ENCODE data around the gene EIF2S2. TPM values are rescaled to one million over a fixed set of nuclear protein-coding genes. Genes with fewer than 3 reads are reported as not detected.

The EIF2S2 gene
- total and polyA plus RNA-seq, 2 donors (not counting 1 experiment from before 2014, with no cell fraction given), result 11.3 to 26.4 TPM

DNA sequence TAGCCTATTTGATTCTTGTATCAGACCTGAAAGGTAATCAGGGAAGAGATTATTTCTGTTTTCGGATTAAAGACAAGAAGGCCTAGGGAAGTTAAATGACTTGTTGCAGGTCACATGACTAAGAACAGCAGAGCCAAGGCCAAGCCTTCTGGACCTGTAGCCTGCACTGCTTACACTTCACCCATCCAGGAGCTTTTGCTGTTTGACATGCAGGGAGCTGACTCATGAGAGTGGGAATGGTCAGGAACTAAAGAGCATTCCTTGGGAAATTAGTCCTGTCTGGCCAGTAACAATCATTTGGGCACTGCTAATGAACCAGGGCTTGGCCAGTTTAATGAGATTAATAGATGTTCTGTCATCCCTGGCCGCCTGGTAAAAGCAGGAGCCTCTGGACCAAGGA is 46.8 kb downstream of the EIF2S2 start:
- POLR2A ChIA-PET, result no interaction called here
- Histone ChIP-seq H3K27me3 (replicated peaks in 1 of 4; ENCODE audit: control extremely low read depth in 1 of 4, control insufficient read depth in 3 of 4, insufficient read depth in 4 of 4, low read length in 3 of 4) (no peaks in the 10 kb centered on the region), H3K36me3 (replicated peaks in 1 of 2; ENCODE audit: control extremely low read depth in 1 of 2, control insufficient read depth in 1 of 2, extremely low read depth in 1 of 2, insufficient read depth in 2 of 2, low read length in 1 of 2) (peaks cover 0 to 42% of the 10 kb centered on the region in 2 experiments), H3K79me2 (ENCODE audit: control insufficient read depth, insufficient read depth, low read length) (peaks cover 72% of the 10 kb centered on the region), H4K20me1 (ENCODE audit: control insufficient read depth, insufficient read depth, low read length, poor library complexity, severe bottlenecking) (peaks cover 79% of the 10 kb centered on the region), H3K4me1 (ENCODE audit: control insufficient read depth in 2 of 2, insufficient read depth in 2 of 2, low read length in 2 of 2) (peaks cover 9 to 13% of the 10 kb centered on the region in 2 donors), H2AFZ (ENCODE audit: insufficient read depth, low read depth, low read length, poor library complexity, severe bottlenecking) (no peak overlapping the region), H3K27ac (ENCODE audit: low read length in 2 of 2) (no peak overlapping the region), H3K4me2 (replicated peaks; ENCODE audit: low read depth, low read length, poor library complexity, severe bottlenecking) (no peak overlapping the region), H3K4me3 (ENCODE audit: control extremely low read depth in 1 of 5, extremely low read depth in 1 of 5, insufficient read depth in 1 of 5, low read depth in 2 of 5, low read length in 4 of 5) (no peak overlapping the region), H3K9me3 (ENCODE audit: control extremely low read depth in 1 of 3, control insufficient read depth in 2 of 3, insufficient read depth in 1 of 3, low read length in 2 of 3) (no peaks in the 10 kb centered on the region), H3K9ac (ENCODE audit: low read length) (no peak overlapping the region)
- CTCF ChIA-PET, result interaction anchor here (1.2 to 9.9 kb wide), 2 partner anchors 8 to 148 kb away, joined by 3 to 139 read pairs; no protein-coding TSS in a partner anchor
- DNase-seq (no peak), ATAC-seq (ENCODE audit: low read depth) (no peak)
- Mint-ChIP-seq H3K9me3 (ENCODE audit: insufficient read depth) (no peaks in the 10 kb centered on the region), H3K27ac (no peak overlapping the region), H3K4me1 (peaks cover 33% of the 10 kb centered on the region), H3K4me3 (no peak overlapping the region), H3K27me3 (no peaks in the 10 kb centered on the region)
- intact Hi-C loops (cut with micrococcal nuclease), result loop anchor here (5.0 kb wide), 1 partner anchor 398 kb away; the partner anchor contains the start of gene ACTL10
- WGBS (ENCODE audit: insufficient coverage), result 80% methylated on average over 2 of the region's 2 CpGs
- TF ChIP-seq, protein P1, sequence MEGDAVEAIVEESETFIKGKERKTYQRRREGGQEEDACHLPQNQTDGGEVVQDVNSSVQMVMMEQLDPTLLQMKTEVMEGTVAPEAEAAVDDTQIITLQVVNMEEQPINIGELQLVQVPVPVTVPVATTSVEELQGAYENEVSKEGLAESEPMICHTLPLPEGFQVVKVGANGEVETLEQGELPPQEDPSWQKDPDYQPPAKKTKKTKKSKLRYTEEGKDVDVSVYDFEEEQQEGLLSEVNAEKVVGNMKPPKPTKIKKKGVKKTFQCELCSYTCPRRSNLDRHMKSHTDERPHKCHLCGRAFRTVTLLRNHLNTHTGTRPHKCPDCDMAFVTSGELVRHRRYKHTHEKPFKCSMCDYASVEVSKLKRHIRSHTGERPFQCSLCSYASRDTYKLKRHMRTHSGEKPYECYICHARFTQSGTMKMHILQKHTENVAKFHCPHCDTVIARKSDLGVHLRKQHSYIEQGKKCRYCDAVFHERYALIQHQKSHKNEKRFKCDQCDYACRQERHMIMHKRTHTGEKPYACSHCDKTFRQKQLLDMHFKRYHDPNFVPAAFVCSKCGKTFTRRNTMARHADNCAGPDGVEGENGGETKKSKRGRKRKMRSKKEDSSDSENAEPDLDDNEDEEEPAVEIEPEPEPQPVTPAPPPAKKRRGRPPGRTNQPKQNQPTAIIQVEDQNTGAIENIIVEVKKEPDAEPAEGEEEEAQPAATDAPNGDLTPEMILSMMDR (IDR thresholded peaks at IDR 0.05), result no peak
- TF ChIP-seq EZH2 (IDR thresholded peaks at IDR 0.05; ENCODE audit: borderline replicate concordance, insufficient read depth, low read depth, low read length, poor library complexity, severe bottlenecking), result no peak

GRCh38 chr20:34064286-34064685 is 47.8 kb downstream of the EIF2S2 start:
- Histone ChIP-seq H3K9me3 (ENCODE audit: control extremely low read depth in 1 of 3, control insufficient read depth in 2 of 3, insufficient read depth in 1 of 3, low read length in 2 of 3) (no peaks in the 10 kb centered on the region), H3K4me3 (ENCODE audit: control extremely low read depth in 1 of 5, extremely low read depth in 1 of 5, insufficient read depth in 1 of 5, low read depth in 2 of 5, low read length in 4 of 5) (no peak overlapping the region), H3K36me3 (replicated peaks in 1 of 2; ENCODE audit: control extremely low read depth in 1 of 2, control insufficient read depth in 1 of 2, extremely low read depth in 1 of 2, insufficient read depth in 2 of 2, low read length in 1 of 2) (peaks cover 0 to 45% of the 10 kb centered on the region in 2 experiments), H2AFZ (ENCODE audit: insufficient read depth, low read depth, low read length, poor library complexity, severe bottlenecking) (no peak overlapping the region), H3K4me1 (ENCODE audit: control insufficient read depth in 2 of 2, insufficient read depth in 2 of 2, low read length in 2 of 2) (peaks cover 6 to 8% of the 10 kb centered on the region in 2 donors), H3K27me3 (replicated peaks in 1 of 4; ENCODE audit: control extremely low read depth in 1 of 4, control insufficient read depth in 3 of 4, insufficient read depth in 4 of 4, low read length in 3 of 4) (no peaks in the 10 kb centered on the region), H3K79me2 (ENCODE audit: control insufficient read depth, insufficient read depth, low read length) (peaks cover 72% of the 10 kb centered on the region), H4K20me1 (ENCODE audit: control insufficient read depth, insufficient read depth, low read length, poor library complexity, severe bottlenecking) (peaks cover 79% of the 10 kb centered on the region), H3K27ac (ENCODE audit: low read length in 2 of 2) (no peak overlapping the region), H3K4me2 (replicated peaks; ENCODE audit: low read depth, low read length, poor library complexity, severe bottlenecking) (no peak overlapping the region), H3K9ac (ENCODE audit: low read length) (no peak overlapping the region)
- Mint-ChIP-seq H3K4me1 (peaks cover 33% of the 10 kb centered on the region), H3K4me3 (no peak overlapping the region), H3K27me3 (no peaks in the 10 kb centered on the region), H3K9me3 (ENCODE audit: insufficient read depth) (no peaks in the 10 kb centered on the region), H3K27ac (no peak overlapping the region)
- WGBS (ENCODE audit: insufficient coverage), result 100% methylated on average over 3 of the region's 3 CpGs
- ATAC-seq (ENCODE audit: low read depth) (no peak), DNase-seq (no peak)
- ChIA-PET POLR2A (no interaction called here), CTCF (interaction anchor here (1.2 to 9.9 kb wide), 2 partner anchors 10 to 147 kb away, joined by 3 to 139 read pairs; no protein-coding TSS in a partner anchor)
- intact Hi-C loops (cut with micrococcal nuclease), result no loop called here
- TF ChIP-seq, protein P1 (IDR thresholded peaks at IDR 0.05), result no peak
